DOHH2 (cell line): ENCODE measurements around the gene PPIC.
"Not testable (repeated sequence)": the region's sequence is repeated elsewhere in the genome, so short reads cannot be mapped to it uniquely, and the experiment has no call there.

Experiments used
- H3F3A ChIP-seq: fragments of 200-600 bp; sonication (generic), shearing (Covaris generic); 2 replicates; pipeline ENCODE4 v1.6.0; 2016; ENCODE audit warnings: antibody characterized with exemption, mild to moderate bottlenecking; ENCODE audit not compliant: control insufficient read depth, insufficient read depth
- H3K27ac ChIP-seq: fragments of 200-600 bp; sonication (generic); 2 replicates; pipeline ENCODE4 v1.5.1; 2014; ENCODE audit warnings: low read depth, mild to moderate bottlenecking, low read length, moderate library complexity
- H3K27me3 ChIP-seq: fragments of 200-600 bp; sonication (generic); 2 replicates; pipeline ENCODE4 v1.6.1; 2014; ENCODE audit warnings: mild to moderate bottlenecking, low read length, mixed read lengths; ENCODE audit not compliant: control insufficient read depth
- H3K36me3 ChIP-seq: fragments of 200-600 bp; sonication (generic); 2 replicates; pipeline ENCODE4 v1.6.1; 2014; ENCODE audit warnings: mild to moderate bottlenecking, low read length, moderate library complexity, mixed read lengths; ENCODE audit not compliant: control insufficient read depth
- H3K4me1 ChIP-seq: fragments of 200-600 bp; sonication (generic); 2 replicates; pipeline ENCODE4 v1.6.1; 2014; ENCODE audit warnings: mild to moderate bottlenecking, low read length, mixed read lengths; ENCODE audit not compliant: control insufficient read depth
- H3K4me2 ChIP-seq: fragments of 200-600 bp; sonication (generic); 2 replicates; pipeline ENCODE4 v1.6.0; 2014; ENCODE audit warnings: mild to moderate bottlenecking, low read length, moderate library complexity
- H3K4me3 ChIP-seq: fragments of 200-600 bp; sonication (generic); 2 replicates; pipeline ENCODE4 v1.5.1; 2014; ENCODE audit warnings: mild to moderate bottlenecking, low read length, mixed read lengths
- H3K79me2 ChIP-seq: fragments of 200-600 bp; sonication (generic); 2 replicates; pipeline ENCODE4 v1.6.1; 2014; ENCODE audit warnings: mild to moderate bottlenecking, low read length, mixed read lengths; ENCODE audit not compliant: control insufficient read depth
- H3K9me2 ChIP-seq: fragments of 200-600 bp; sonication (generic); replicated peaks from 2 replicates; pipeline ENCODE4 v1.6.1; 2014; ENCODE audit warnings: mild to moderate bottlenecking, low read length, mixed read lengths; ENCODE audit not compliant: control insufficient read depth
- H3K9me3 ChIP-seq: fragments of 200-600 bp; sonication (generic); 2 replicates; pipeline ENCODE4 v1.6.1; 2014; ENCODE audit warnings: antibody characterized with exemption, low read length, mixed read lengths; ENCODE audit not compliant: control insufficient read depth, insufficient read depth
- H4K20me1 ChIP-seq: fragments of 200-600 bp; sonication (generic); 2 replicates; pipeline ENCODE4 v1.6.0; 2014; ENCODE audit warnings: low read depth, mild to moderate bottlenecking, antibody characterized with exemption, low read length, moderate library complexity; ENCODE audit not compliant: control insufficient read depth, insufficient read depth
- EZH2phosphoT487 ChIP-seq: fragments of 200-600 bp; sonication (generic); IDR thresholded peaks from 2 replicates; pipeline ENCODE4 v1.6.1; 2017; ENCODE audit warnings: borderline replicate concordance, mild to moderate bottlenecking, antibody characterized with exemption, low read length, moderate library complexity, mixed read lengths
- TF ChIP-seq, protein P1 (sequence below): fragments of 200-600 bp; sonication (generic); IDR thresholded peaks from one replicate; pipeline ENCODE4 v1.5.1; 2014; ENCODE audit warnings: antibody characterized with exemption, mild to moderate bottlenecking, low read depth, low read length; ENCODE audit not compliant: poor library complexity, severe bottlenecking

The PPIC gene

DNA sequence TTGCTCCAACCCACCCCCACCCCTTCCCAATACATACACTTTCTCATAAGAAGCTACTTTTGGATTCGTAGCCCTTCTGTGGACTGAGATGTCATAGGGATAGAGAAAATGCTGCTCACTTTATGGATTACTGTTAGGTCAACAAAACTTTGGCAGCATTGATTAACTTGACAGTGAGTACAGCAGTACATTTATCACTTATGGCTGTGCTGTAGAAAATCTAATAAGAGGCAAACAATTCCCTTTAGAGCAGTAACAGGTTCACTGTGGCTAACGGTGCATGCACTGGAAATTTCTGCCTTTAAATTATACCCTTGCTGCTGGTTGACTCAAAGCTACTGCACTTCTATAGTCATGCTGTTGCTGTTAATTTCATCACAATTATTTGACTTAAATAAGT, 59.2 kb downstream of the PPIC start:
- TF ChIP-seq, protein P1, sequence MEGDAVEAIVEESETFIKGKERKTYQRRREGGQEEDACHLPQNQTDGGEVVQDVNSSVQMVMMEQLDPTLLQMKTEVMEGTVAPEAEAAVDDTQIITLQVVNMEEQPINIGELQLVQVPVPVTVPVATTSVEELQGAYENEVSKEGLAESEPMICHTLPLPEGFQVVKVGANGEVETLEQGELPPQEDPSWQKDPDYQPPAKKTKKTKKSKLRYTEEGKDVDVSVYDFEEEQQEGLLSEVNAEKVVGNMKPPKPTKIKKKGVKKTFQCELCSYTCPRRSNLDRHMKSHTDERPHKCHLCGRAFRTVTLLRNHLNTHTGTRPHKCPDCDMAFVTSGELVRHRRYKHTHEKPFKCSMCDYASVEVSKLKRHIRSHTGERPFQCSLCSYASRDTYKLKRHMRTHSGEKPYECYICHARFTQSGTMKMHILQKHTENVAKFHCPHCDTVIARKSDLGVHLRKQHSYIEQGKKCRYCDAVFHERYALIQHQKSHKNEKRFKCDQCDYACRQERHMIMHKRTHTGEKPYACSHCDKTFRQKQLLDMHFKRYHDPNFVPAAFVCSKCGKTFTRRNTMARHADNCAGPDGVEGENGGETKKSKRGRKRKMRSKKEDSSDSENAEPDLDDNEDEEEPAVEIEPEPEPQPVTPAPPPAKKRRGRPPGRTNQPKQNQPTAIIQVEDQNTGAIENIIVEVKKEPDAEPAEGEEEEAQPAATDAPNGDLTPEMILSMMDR, result no peak
- no peak for TF ChIP-seq EZH2phosphoT487
- H3K27me3 ChIP-seq, result 0 out of 2 replicates have a peak, but pooled peaks cover 2% of the 10 kb centered on the region
- H3K79me2 ChIP-seq, result no peaks in the 10 kb centered on the region
- H3K36me3 ChIP-seq, result no peaks in the 10 kb centered on the region
- H3K4me1 ChIP-seq, result no peaks in the 10 kb centered on the region
- no peak overlapping the region for H3K4me2 ChIP-seq
- H3K9me2 ChIP-seq, result no peaks in the 10 kb centered on the region
- H4K20me1 ChIP-seq, result no peaks in the 10 kb centered on the region
- H3F3A ChIP-seq, result no peaks in the 10 kb centered on the region
- H3K9me3 ChIP-seq, result no peaks in the 10 kb centered on the region
- H3K27ac ChIP-seq, result no peak overlapping the region
- no peak overlapping the region for H3K4me3 ChIP-seq

DNA sequence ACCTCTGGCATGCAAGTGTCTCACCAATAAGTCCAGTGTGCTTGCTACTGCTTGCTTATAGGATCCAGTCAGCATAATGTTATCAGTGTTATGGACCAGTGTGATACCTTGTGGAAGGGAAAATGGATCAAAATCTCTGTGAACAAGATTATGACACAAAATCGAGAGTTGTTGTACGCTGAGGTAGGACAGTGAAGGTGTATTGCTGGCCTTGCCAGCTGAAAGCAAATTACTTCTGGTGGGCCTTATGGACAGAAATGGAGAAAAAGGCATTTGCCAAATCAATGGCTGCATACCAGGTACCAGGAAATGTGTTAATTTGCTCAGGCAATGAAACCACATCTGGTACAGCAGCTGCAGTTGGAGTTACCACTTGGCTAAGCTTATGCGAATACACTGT, 62.3 kb downstream of the PPIC start:
- H3K27ac ChIP-seq, H3K4me3 ChIP-seq, H3K9me3 ChIP-seq, H3F3A ChIP-seq, H3K79me2 ChIP-seq, H3K9me2 ChIP-seq, H3K4me1 ChIP-seq, H3K4me2 ChIP-seq, H3K36me3 ChIP-seq, H4K20me1 ChIP-seq, H3K27me3 ChIP-seq: not testable (repeated sequence)

DNA sequence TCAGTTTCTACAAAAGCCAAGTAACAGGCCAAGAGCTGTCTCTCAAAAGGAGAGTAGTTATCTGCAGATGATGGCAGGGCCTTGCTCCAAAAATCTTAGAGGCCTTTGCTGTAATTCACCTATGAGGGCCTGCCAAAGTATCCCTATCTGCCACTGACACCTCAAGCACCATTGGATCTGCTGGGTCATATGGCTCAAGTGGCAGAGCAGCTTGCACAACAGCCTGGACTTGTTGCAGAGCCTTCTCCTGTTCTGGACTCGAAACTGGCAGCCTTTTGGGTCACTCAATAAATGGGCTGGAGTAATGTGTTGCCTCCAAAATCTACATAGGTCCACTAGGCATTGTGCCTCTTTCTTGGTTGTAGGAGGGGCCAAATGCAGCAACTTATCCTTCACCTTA, 62.8 kb downstream of the PPIC start:
- H3F3A ChIP-seq, H3K79me2 ChIP-seq, H3K36me3 ChIP-seq, H3K27ac ChIP-seq, H3K4me3 ChIP-seq, H3K9me3 ChIP-seq, H4K20me1 ChIP-seq, H3K9me2 ChIP-seq, H3K4me2 ChIP-seq, H3K4me1 ChIP-seq, H3K27me3 ChIP-seq: not testable (repeated sequence)
